HUES64 (cell line): ENCODE results near the gene ANP32B.
"Not testable (repeated sequence)": the region's sequence is repeated elsewhere in the genome, so short reads cannot be mapped to it uniquely, and the experiment has no call there.

Experiments
- H3K27ac ChIP-seq: 2 replicates; pipeline ENCODE4 v1.7.0; 2013; ENCODE audit warnings: low read depth, low read length, inconsistent platforms
- H3K27me3 ChIP-seq: 2 replicates; pipeline ENCODE4 v1.6.1; 2013; ENCODE audit warnings: mild to moderate bottlenecking, low read length; ENCODE audit not compliant: insufficient read depth
- H3K36me3 ChIP-seq: 2 replicates; pipeline ENCODE4 v1.6.1; 2013; ENCODE audit warnings: mild to moderate bottlenecking, low read length; ENCODE audit not compliant: insufficient read depth
- H3K4me1 ChIP-seq: 2 replicates; pipeline ENCODE4 v1.6.1; 2013; ENCODE audit warnings: mild to moderate bottlenecking, low read length, moderate library complexity; ENCODE audit not compliant: insufficient read depth
- H3K4me3 ChIP-seq: 2 replicates; pipeline ENCODE4 v1.5.1; 2013; ENCODE audit warnings: mild to moderate bottlenecking, low read length, moderate library complexity
- H3K9ac ChIP-seq: 2 replicates; pipeline ENCODE4 v1.6.1; 2013; ENCODE audit warnings: mild to moderate bottlenecking, low read depth, low read length
- H3K9me3 ChIP-seq: 2 replicates; pipeline ENCODE4 v1.6.1; 2013; ENCODE audit warnings: low read depth, low read length; ENCODE audit not compliant: insufficient read depth
- WGBS: fragments of 150-250, 120-280 bp; methylation state at CpG from one replicate; pipeline ENCODE4 v1.1.7; 2013; ENCODE audit warnings: missing lambda C conversion rate; 5-methylcytosine and 5-hydroxymethylcytosine counted together

ANP32B gene

DNA sequence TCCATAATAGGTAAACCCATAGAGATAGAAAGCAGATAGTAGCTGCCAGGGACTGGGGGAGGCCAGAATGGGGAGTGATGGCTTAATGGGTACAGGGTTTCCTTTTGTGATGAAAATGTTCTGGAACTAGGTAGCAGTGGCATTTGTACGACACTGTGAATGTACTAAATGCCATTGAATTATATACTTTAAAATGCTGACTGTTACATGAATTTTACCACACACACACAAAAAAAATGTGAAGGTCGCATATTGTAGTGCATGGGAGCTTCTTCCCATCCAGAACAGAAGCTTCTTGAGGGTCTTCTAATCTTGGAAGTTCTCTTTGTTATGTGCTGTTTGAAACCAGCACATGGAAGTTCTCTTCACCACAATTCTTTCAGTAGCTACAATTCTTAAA is 19.9 kb upstream of the ANP32B start:
- Histone ChIP-seq H3K9ac (no peak overlapping the region), H3K9me3 (no peaks in the 10 kb centered on the region), H3K27ac (no peak overlapping the region), H3K36me3 (no peaks in the 10 kb centered on the region), H3K27me3 (peaks cover 48% of the 10 kb centered on the region), H3K4me1 (no peaks in the 10 kb centered on the region), H3K4me3 (no peak overlapping the region)
- 83% methylated on average over 1 of the region's 2 CpGs for WGBS

GRCh38 chr9:97964901-97965300 is 18.2 kb upstream of the ANP32B start:
- Histone ChIP-seq H3K4me1 (no peaks in the 10 kb centered on the region), H3K4me3 (no peak overlapping the region), H3K36me3 (no peaks in the 10 kb centered on the region), H3K27me3 (peaks cover 62% of the 10 kb centered on the region), H3K27ac (no peak overlapping the region), H3K9me3 (no peaks in the 10 kb centered on the region), H3K9ac (no peak overlapping the region)

DNA sequence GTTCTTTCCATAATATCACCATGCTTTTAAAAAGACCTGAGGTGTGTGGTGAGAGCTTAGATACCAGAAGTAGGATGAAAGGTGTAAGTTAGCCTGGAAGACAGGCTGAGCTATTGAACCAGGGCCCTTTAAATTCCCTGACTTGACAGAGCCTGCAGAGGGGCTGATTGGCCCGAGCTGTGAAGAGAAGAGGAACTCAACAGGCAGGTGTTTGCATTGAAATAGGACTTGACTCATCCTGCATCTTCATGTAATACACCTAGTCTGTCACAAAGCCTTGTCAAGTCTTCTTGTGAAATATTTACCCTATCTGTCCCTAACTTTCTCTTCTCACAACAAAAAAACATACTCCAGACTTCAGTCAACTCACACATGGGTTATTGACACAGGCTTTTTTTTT is 16.6 kb upstream of the ANP32B start:
- Histone ChIP-seq H3K4me3 (no peak overlapping the region), H3K9ac (no peak overlapping the region), H3K27me3 (peaks cover 76% of the 10 kb centered on the region), H3K36me3 (no peaks in the 10 kb centered on the region), H3K9me3 (no peaks in the 10 kb centered on the region), H3K27ac (no peak overlapping the region), H3K4me1 (no peaks in the 10 kb centered on the region)
- 8% methylated on average over 1 of the region's 1 CpG for WGBS

DNA sequence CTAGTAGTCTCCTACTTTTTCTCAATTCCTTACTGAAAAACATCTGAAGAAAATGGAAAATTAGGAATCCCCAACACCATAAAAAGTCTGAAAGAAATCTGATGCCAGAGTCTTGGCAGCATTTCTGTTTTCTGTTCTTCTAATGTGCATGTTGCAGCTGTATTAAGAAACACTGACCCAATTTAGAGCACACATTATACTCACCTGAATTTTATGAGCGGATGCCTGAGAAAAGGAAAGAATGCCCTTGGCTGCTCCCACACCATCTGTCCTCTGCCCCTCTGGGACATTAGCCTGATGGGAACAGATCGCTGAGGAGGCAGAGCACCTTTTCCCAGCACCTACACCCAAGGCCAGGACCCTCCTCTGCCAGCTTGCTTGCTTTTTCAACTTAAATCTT is 14.1 kb upstream of the ANP32B start:
- H3K36me3 ChIP-seq: no peaks in the 10 kb centered on the region
- H3K4me3 ChIP-seq: no peak overlapping the region
- no peak overlapping the region for H3K9ac ChIP-seq
- no peak overlapping the region for H3K27ac ChIP-seq
- H3K27me3 ChIP-seq: peaks cover 82% of the 10 kb centered on the region
- H3K9me3 ChIP-seq: no peaks in the 10 kb centered on the region
- WGBS: 85% methylated on average over 2 of the region's 2 CpGs
- H3K4me1 ChIP-seq: no peaks in the 10 kb centered on the region

DNA sequence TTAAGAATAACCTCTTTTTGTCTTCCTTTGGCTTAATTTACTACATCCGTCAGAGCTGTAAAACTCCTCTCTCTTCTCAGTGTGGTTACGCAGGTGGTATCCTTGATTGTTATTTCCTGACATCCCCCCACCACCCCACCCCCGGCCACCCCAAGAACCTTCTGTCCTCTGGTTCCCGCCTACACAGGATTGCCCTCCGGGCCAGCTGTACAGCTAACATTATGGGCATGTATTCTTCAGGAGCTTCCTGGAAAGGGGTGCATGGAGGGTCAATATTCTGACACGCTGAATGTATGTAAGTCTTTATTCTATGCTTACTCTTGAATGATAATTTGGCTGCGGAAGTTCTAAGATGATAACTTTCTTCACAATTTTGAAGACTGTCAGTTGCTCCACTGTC is 13.0 kb upstream of the ANP32B start:
- Histone ChIP-seq H3K36me3 (no peaks in the 10 kb centered on the region), H3K27ac (no peak overlapping the region)
- 89% methylated on average over 6 of the region's 7 CpGs for WGBS

DNA sequence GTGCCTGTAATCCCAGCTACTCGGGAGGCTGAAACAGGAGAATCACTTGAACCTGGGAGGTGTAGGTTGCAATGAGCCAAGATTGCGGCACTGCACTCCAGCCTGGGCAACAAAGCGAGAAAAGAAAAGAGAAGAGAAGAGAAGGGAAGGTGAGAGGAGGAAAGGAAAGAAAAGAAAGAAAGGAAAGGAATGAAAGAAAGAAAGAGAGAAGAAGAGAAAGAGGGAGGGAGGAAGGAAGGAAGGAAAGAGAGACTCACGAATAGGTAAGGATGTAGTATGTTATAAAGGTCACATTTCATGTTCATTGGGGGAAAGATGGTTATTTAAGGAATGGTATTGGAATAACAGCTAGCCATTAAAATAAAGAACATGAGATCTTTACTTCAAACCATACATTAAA is 10.4 kb upstream of the ANP32B start:
- H3K9me3 ChIP-seq: no peaks in the 10 kb centered on the region
- H3K27me3 ChIP-seq: peaks cover 89% of the 10 kb centered on the region
- H3K9ac ChIP-seq: no peak overlapping the region
- no peaks in the 10 kb centered on the region for H3K4me1 ChIP-seq
- whole genome bisulfite sequencing: 89% methylated on average over 4 of the region's 4 CpGs
- H3K36me3 ChIP-seq: no peaks in the 10 kb centered on the region
- H3K4me3 ChIP-seq: no peak overlapping the region
- no peak overlapping the region for H3K27ac ChIP-seq

More for the DNA sequence above, 13.0 kb upstream of the ANP32B start:
- peaks cover 79% of the 10 kb centered on the region for H3K27me3 ChIP-seq
- no peak overlapping the region for H3K4me3 ChIP-seq
- H3K4me1 ChIP-seq: no peaks in the 10 kb centered on the region
- H3K9ac ChIP-seq: no peak overlapping the region
- H3K9me3 ChIP-seq: no peaks in the 10 kb centered on the region

DNA sequence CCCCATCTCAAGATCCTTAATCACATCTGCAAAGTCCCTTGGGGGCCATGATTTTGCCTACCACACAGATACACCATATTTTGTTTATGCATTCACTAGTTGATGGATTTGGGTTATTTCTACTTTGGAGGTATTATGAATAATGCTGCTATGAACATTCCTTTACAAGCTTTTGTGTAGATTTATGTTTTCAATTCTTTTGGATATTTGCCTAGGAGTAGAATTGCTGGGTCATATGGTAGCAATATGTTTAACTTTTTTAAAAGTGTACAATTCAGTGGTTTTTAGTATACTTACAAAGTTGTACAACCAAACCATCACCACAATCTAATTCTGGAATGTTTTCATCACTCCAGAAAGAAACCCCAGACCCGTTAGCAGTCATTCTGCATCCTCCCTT is 7.8 kb upstream of the ANP32B start:
- Histone ChIP-seq H3K27ac (no peak overlapping the region), H3K4me1 (no peaks in the 10 kb centered on the region), H3K27me3 (peaks cover 93% of the 10 kb centered on the region), H3K9ac (no peak overlapping the region), H3K4me3 (no peak overlapping the region), H3K36me3 (no peaks in the 10 kb centered on the region), H3K9me3 (no peaks in the 10 kb centered on the region)
- WGBS: 81% methylated on average over 1 of the region's 1 CpG

- 92% methylated on average over 10 of the region's 10 CpGs for WGBS
- not testable (repeated sequence) for H3K4me1 ChIP-seq, H3K4me3 ChIP-seq, H3K9me3 ChIP-seq, H3K9ac ChIP-seq, H3K27ac ChIP-seq, H3K36me3 ChIP-seq
- peaks cover 95% of the 10 kb centered on the region for H3K27me3 ChIP-seq
Measured at GRCh38 chr9:97976633-97977032, 6.5 kb upstream of the ANP32B start.

DNA sequence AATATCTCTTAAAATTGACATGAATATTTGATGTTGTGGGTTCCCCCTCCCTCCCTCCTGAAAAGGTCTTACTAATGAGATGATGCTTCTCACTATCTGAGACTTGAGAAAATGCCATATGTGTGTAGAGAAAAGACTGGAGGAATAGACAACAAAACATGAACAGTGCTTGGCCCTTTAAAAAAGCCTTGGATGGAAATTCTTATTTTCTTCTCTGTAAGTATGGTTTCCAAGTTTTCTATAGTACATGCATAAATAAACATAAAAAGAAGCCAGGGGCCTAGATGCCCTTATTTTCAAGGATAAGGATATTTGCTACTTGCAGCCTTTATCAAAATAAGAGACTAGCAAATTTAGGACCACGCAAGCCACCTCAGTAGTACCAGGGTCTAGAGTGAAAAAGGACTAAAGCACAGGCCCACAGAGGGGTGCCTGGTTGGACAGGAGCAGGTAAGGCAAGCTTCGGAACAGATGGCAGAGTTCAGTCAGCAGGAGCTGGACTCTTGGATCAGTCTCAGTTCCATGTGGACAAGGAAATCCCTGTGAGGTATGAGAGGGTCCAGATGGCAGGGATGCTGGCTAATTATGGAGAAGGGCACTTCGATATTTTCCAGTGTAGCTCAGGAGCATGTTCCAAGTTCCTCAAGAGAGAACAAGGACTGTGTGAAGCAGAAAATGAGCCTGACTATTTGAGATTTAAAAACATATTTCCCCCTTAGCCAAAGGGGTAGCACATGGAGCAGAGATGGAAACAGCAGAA is 4.6 kb upstream of the ANP32B start:
- 81% methylated on average over 3 of the region's 3 CpGs for WGBS
- Histone ChIP-seq H3K4me3 (no peak overlapping the region), H3K27me3 (peaks cover 90% of the 10 kb centered on the region), H3K27ac (no peak overlapping the region), H3K36me3 (no peaks in the 10 kb centered on the region), H3K9ac (no peak overlapping the region), H3K4me1 (no peaks in the 10 kb centered on the region), H3K9me3 (no peaks in the 10 kb centered on the region)

GRCh38 chr9:97979788-97980478 is 3.2 kb upstream of the ANP32B start:
- H3K4me1 ChIP-seq: no peaks in the 10 kb centered on the region
- no peaks in the 10 kb centered on the region for H3K36me3 ChIP-seq
- no peak overlapping the region for H3K4me3 ChIP-seq
- no peak overlapping the region for H3K27ac ChIP-seq
- H3K9ac ChIP-seq: no peak overlapping the region
- WGBS: 85% methylated on average over 5 of the region's 7 CpGs
- H3K9me3 ChIP-seq: no peaks in the 10 kb centered on the region
- H3K27me3 ChIP-seq: peaks cover 83% of the 10 kb centered on the region

DNA sequence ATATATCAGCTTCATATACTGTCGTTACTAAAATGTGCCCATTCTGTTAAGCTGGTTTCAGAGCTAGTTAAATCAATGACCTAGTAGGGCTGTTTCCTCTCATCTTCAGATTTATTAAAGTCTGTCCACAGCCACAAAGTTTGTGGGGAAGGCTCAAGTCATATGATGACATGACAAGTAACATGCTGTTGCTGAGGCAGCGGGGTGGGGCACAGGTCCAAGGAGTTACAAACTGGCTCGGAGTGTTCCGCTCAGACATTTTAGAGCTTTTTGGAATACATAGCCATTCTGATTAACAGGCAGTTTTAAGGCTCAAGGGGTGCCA is 2.7 kb upstream of the ANP32B start:
- H3K27me3 ChIP-seq: peaks cover 83% of the 10 kb centered on the region
- peaks cover 2% of the 10 kb centered on the region; the same call in 1 of the 2 replicates for H3K9me3 ChIP-seq
- H3K4me3 ChIP-seq: no peak overlapping the region
- no peak overlapping the region for H3K9ac ChIP-seq
- 90% methylated on average over 4 of the region's 4 CpGs for WGBS
- H3K4me1 ChIP-seq: 0 out of 2 replicates have a peak, but pooled peaks cover 3% of the 10 kb centered on the region
- H3K36me3 ChIP-seq: 0 out of 2 replicates have a peak, but pooled peaks cover 1% of the 10 kb centered on the region
- H3K27ac ChIP-seq: no peak overlapping the region
